Activated CD8-positive, alpha-beta T cell treated with anti-CD3 and anti-CD28 coated beads for 36 hours (primary cell): ENCODE data around the gene CEMIP. TPM values are rescaled to one million over a fixed set of nuclear protein-coding genes. Genes with fewer than 3 reads are reported as not detected.

Source experiments
- ATAC-seq: fragments of 200-7000 bp; cut with Tn5 transposase; one replicate; pipeline ENCODE4 v1.10.0; 2021; ENCODE audit warnings: mild to moderate bottlenecking, moderate library complexity
- CTCF ChIA-PET: fragments of 350-600 bp; sonication (Branson Sonifier 250); formaldehyde crosslinking; loops from one replicate; lab custom pipeline; 2021; ENCODE audit warnings: antibody characterized with exemption; lab: Charles Lee
- POLR2A ChIA-PET: fragments of 350-600 bp; sonication (Branson Sonifier 250); formaldehyde crosslinking; loops from one replicate; lab custom pipeline; 2021; ENCODE audit warnings: antibody characterized with exemption; lab: Charles Lee
- DNase-seq: peaks from one replicate; pipeline ENCODE4 v3.0.0-alpha.2; 2020
- H3K27ac Mint-ChIP-seq: one replicate; pipeline ENCODE4 v1.8.0; 2021; ENCODE audit warnings: mild to moderate bottlenecking, mixed read lengths
- H3K27me3 Mint-ChIP-seq: one replicate; pipeline ENCODE4 v1.8.0; 2021; ENCODE audit warnings: mixed read lengths
- H3K36me3 Mint-ChIP-seq: one replicate; pipeline ENCODE4 v1.8.0; 2021; ENCODE audit warnings: low read depth, mixed read lengths
- H3K4me1 Mint-ChIP-seq: one replicate; pipeline ENCODE4 v1.8.0; 2021; ENCODE audit warnings: low read depth, mixed read lengths
- H3K4me3 Mint-ChIP-seq: one replicate; pipeline ENCODE4 v1.8.0; 2021; ENCODE audit warnings: mild to moderate bottlenecking, moderate library complexity, mixed read lengths
- H3K9me3 Mint-ChIP-seq: one replicate; pipeline ENCODE4 v1.8.0; 2021; ENCODE audit warnings: mixed read lengths
- CTCF ChIP-seq: fragments of 200-600 bp; IDR thresholded peaks from one replicate; pipeline ENCODE4 v1.8.0; 2022; ENCODE audit warnings: antibody characterized with exemption, mild to moderate bottlenecking
- intact Hi-C: fragments of 100-400 bp; cut with micrococcal nuclease; formaldehyde crosslinking; loops from one replicate; pipeline ENCODE4 v1.10.0; 2022
- total RNA-seq, 2 experiments: library from RNA; stranded (reverse); gene quantifications; one replicate each; pipeline ENCODE4 v1.2.3, GENCODE V29; 2021

The CEMIP gene
- total RNA-seq, 2 experiments from 2014 or later, result not detected

- Mint-ChIP-seq H3K4me3 (no peak overlapping the region), H3K4me1 (no peaks in the 10 kb centered on the region), H3K27ac (no peak overlapping the region), H3K36me3 (peaks cover 2% of the 10 kb centered on the region), H3K27me3 (no peaks in the 10 kb centered on the region), H3K9me3 (no peaks in the 10 kb centered on the region)
- no peak for ATAC-seq
- POLR2A ChIA-PET, result no interaction called here
- DNase-seq, result no peak
- CTCF ChIA-PET, result no interaction called here
- intact Hi-C loops, result no loop called here
- no peak for TF ChIP-seq CTCF
Measured at GRCh38 chr15:80902298-80902801, 123.2 kb downstream of the CEMIP start.

GRCh38 chr15:80904998-80905397 lies 125.8 kb downstream of the CEMIP start:
- Mint-ChIP-seq H3K4me3 (no peak overlapping the region), H3K36me3 (peaks cover 6% of the 10 kb centered on the region), H3K9me3 (no peaks in the 10 kb centered on the region), H3K27ac (no peak overlapping the region), H3K4me1 (no peaks in the 10 kb centered on the region), H3K27me3 (no peaks in the 10 kb centered on the region)
- intact Hi-C loops, result no loop called here
- POLR2A ChIA-PET, result no interaction called here
- CTCF ChIA-PET, result no interaction called here
- TF ChIP-seq CTCF, result no peak
- no peak for ATAC-seq
- DNase-seq, result no peak

- no peaks in the 10 kb centered on the region for H3K4me1 Mint-ChIP-seq
- no peaks in the 10 kb centered on the region for H3K9me3 Mint-ChIP-seq
- intact Hi-C loops, result no loop called here
- ATAC-seq, result no peak
- CTCF ChIA-PET, result no interaction called here
- no peak for DNase-seq
- H3K27me3 Mint-ChIP-seq, result no peaks in the 10 kb centered on the region
- no peak overlapping the region for H3K27ac Mint-ChIP-seq
- H3K36me3 Mint-ChIP-seq, result peaks cover 10% of the 10 kb centered on the region
- POLR2A ChIA-PET, result no interaction called here
- TF ChIP-seq CTCF, result no peak
- H3K4me3 Mint-ChIP-seq, result no peak overlapping the region
Measured at GRCh38 chr15:80906159-80906766, 127.1 kb downstream of the CEMIP start.

- ChIA-PET POLR2A (interaction anchor here (0.6 kb wide), 1 partner anchor 26 kb away, joined by 3 read pairs; no protein-coding TSS in a partner anchor), CTCF (interaction anchor here (1.0 kb wide), 1 partner anchor 58 kb away, joined by 3 read pairs; no protein-coding TSS in a partner anchor)
- no peaks in the 10 kb centered on the region for H3K4me1 Mint-ChIP-seq
- DNase-seq (no peak), ATAC-seq (no peak)
- H3K27me3 Mint-ChIP-seq, result no peaks in the 10 kb centered on the region
- no peak overlapping the region for H3K4me3 Mint-ChIP-seq
- no peak overlapping the region for H3K27ac Mint-ChIP-seq
- no peaks in the 10 kb centered on the region for H3K9me3 Mint-ChIP-seq
- H3K36me3 Mint-ChIP-seq, result peaks cover 10% of the 10 kb centered on the region
- intact Hi-C loops, result no loop called here
- TF ChIP-seq CTCF, result no peak
Measured at GRCh38 chr15:80911821-80912220, 132.7 kb downstream of the CEMIP start.

GRCh38 chr15:80912673-80913072 lies 133.5 kb downstream of the CEMIP start:
- Mint-ChIP-seq H3K9me3 (no peaks in the 10 kb centered on the region), H3K4me3 (no peak overlapping the region), H3K4me1 (no peaks in the 10 kb centered on the region), H3K27ac (no peak overlapping the region), H3K36me3 (peaks cover 10% of the 10 kb centered on the region), H3K27me3 (no peaks in the 10 kb centered on the region)
- no peak for TF ChIP-seq CTCF
- intact Hi-C loops, result no loop called here
- ChIA-PET CTCF (no interaction called here), POLR2A (no interaction called here)
- ATAC-seq (no peak), DNase-seq (no peak)
